MM.1S (cell line): ENCODE results near the gene AHSG.

Source experiments
- DNase-seq: peaks from one replicate; pipeline ENCODE4 v3.0.0-alpha.2; 2015
- H2AFZ ChIP-seq: fragments of 300-600 bp; sonication (generic); 2 replicates; pipeline ENCODE4 v1.6.0; 2016; ENCODE audit warnings: antibody characterized with exemption, low read length
- H3F3A ChIP-seq: fragments of 300-600 bp; sonication (generic); 2 replicates; pipeline ENCODE4 v1.6.1; 2016; ENCODE audit warnings: mild to moderate bottlenecking, antibody characterized with exemption, low read length, moderate library complexity, mixed read lengths; ENCODE audit not compliant: insufficient read depth
- H3K27ac ChIP-seq: fragments of 300-600 bp; sonication (generic); 2 replicates; pipeline ENCODE4 v1.5.1; 2016; ENCODE audit warnings: mild to moderate bottlenecking, low read length
- H3K27me3 ChIP-seq: fragments of 300-600 bp; sonication (generic); replicated peaks from 2 replicates; pipeline ENCODE4 v1.6.0; 2016; ENCODE audit warnings: low read length; ENCODE audit not compliant: insufficient read depth
- H3K36me3 ChIP-seq: fragments of 300-600 bp; sonication (generic); replicated peaks from 2 replicates; pipeline ENCODE4 v1.6.1; 2016; ENCODE audit warnings: mild to moderate bottlenecking, low read length, mixed read lengths; ENCODE audit not compliant: insufficient read depth
- H3K4me1 ChIP-seq: fragments of 300-600 bp; sonication (generic); 2 replicates; pipeline ENCODE4 v1.6.1; 2016; ENCODE audit warnings: low read length, mixed read lengths
- H3K4me2 ChIP-seq: fragments of 300-600 bp; sonication (generic); 2 replicates; pipeline ENCODE4 v1.6.0; 2016; ENCODE audit warnings: low read depth, low read length
- H3K4me3 ChIP-seq: fragments of 300-600 bp; sonication (generic); 2 replicates; pipeline ENCODE4 v1.5.1; 2016; ENCODE audit warnings: low read length, mixed read lengths
- H3K79me2 ChIP-seq: fragments of 300-600 bp; sonication (generic); 2 replicates; pipeline ENCODE4 v1.6.1; 2016; ENCODE audit warnings: mixed run types, low read length, mixed read lengths
- H3K9ac ChIP-seq: fragments of 300-600 bp; sonication (generic); 2 replicates; pipeline ENCODE4 v1.6.1; 2016; ENCODE audit warnings: low read length, mixed read lengths
- H3K9me2 ChIP-seq: fragments of 300-600 bp; sonication (generic); replicated peaks from 2 replicates; pipeline ENCODE4 v1.6.1; 2016; ENCODE audit warnings: mild to moderate bottlenecking, low read length, mixed read lengths; ENCODE audit not compliant: insufficient read depth
- H3K9me3 ChIP-seq: fragments of 300-600 bp; sonication (generic); replicated peaks from 2 replicates; pipeline ENCODE4 v1.6.1; 2016; ENCODE audit warnings: mild to moderate bottlenecking, low read length, mixed read lengths; ENCODE audit not compliant: insufficient read depth
- H4K20me1 ChIP-seq: fragments of 300-600 bp; sonication (generic); 2 replicates; pipeline ENCODE4 v1.6.1; 2016; ENCODE audit warnings: mild to moderate bottlenecking, low read length, moderate library complexity, mixed read lengths; ENCODE audit not compliant: insufficient read depth
- CTCF ChIP-seq: fragments of 300-600 bp; sonication (generic); IDR thresholded peaks from 2 replicates; pipeline ENCODE4 v1.5.1; 2016; ENCODE audit warnings: antibody characterized with exemption, low read length, mixed read lengths
- EZH2 ChIP-seq: fragments of 300-600 bp; sonication (generic); optimal IDR thresholded peaks from 2 replicates; pipeline ENCODE3; 2017; ENCODE audit warnings: low read depth, mild to moderate bottlenecking, antibody characterized with exemption, low read length, mixed read lengths
- EZH2phosphoT487 ChIP-seq: fragments of 300-600 bp; sonication (generic); IDR thresholded peaks from 2 replicates; pipeline ENCODE4 v1.6.1; 2018; ENCODE audit warnings: antibody characterized with exemption, low read length

Gene AHSG

GRCh38 chr3:186590580-186591295 lies 22.1 kb upstream of the AHSG start:
- no peak for DNase-seq
- no peak overlapping the region for H3K4me2 ChIP-seq

GRCh38 chr3:186592682-186593081 lies 20.2 kb upstream of the AHSG start:
- Histone ChIP-seq H3K9me2 (no peaks in the 10 kb centered on the region), H3K4me3 (no peak overlapping the region), H4K20me1 (no peaks in the 10 kb centered on the region), H2AFZ (no peak overlapping the region), H3K79me2 (no peaks in the 10 kb centered on the region), H3K4me2 (no peak overlapping the region), H3K9me3 (no peaks in the 10 kb centered on the region), H3K27me3 (no peaks in the 10 kb centered on the region), H3F3A (no peaks in the 10 kb centered on the region), H3K9ac (no peak overlapping the region), H3K36me3 (no peaks in the 10 kb centered on the region), H3K4me1 (no peaks in the 10 kb centered on the region), H3K27ac (no peak overlapping the region)
- DNase-seq, result no peak
- TF ChIP-seq EZH2phosphoT487 (no peak), CTCF (no peak), EZH2 (no peak)

More at GRCh38 chr3:186590580-186591295, 22.1 kb upstream of the AHSG start:
- TF ChIP-seq EZH2 (no peak), EZH2phosphoT487 (no peak), CTCF (no peak)
- no peaks in the 10 kb centered on the region for H3K4me1 ChIP-seq
- H3K27me3 ChIP-seq, result no peaks in the 10 kb centered on the region
- no peak overlapping the region for H2AFZ ChIP-seq
- H3K4me3 ChIP-seq, result no peak overlapping the region
- no peaks in the 10 kb centered on the region for H3K9me2 ChIP-seq
- H3K36me3 ChIP-seq, result no peaks in the 10 kb centered on the region
- no peak overlapping the region for H3K27ac ChIP-seq
- no peaks in the 10 kb centered on the region for H3F3A ChIP-seq
- H3K79me2 ChIP-seq, result no peaks in the 10 kb centered on the region
- no peak overlapping the region for H3K9ac ChIP-seq
- H3K9me3 ChIP-seq, result no peaks in the 10 kb centered on the region
- no peaks in the 10 kb centered on the region for H4K20me1 ChIP-seq

- no peak overlapping the region for H3K4me2 ChIP-seq
- DNase-seq, result no peak
- TF ChIP-seq EZH2 (no peak), EZH2phosphoT487 (no peak), CTCF (no peak)
- no peaks in the 10 kb centered on the region for H3K36me3 ChIP-seq
- no peaks in the 10 kb centered on the region for H3K9me2 ChIP-seq
- no peak overlapping the region for H3K9ac ChIP-seq
- H4K20me1 ChIP-seq, result no peaks in the 10 kb centered on the region
- no peaks in the 10 kb centered on the region for H3K4me1 ChIP-seq
- no peak overlapping the region for H3K4me3 ChIP-seq
- H3K9me3 ChIP-seq, result no peaks in the 10 kb centered on the region
- H2AFZ ChIP-seq, result no peak overlapping the region
- no peaks in the 10 kb centered on the region for H3F3A ChIP-seq
- no peaks in the 10 kb centered on the region for H3K27me3 ChIP-seq
- H3K79me2 ChIP-seq, result no peaks in the 10 kb centered on the region
- no peak overlapping the region for H3K27ac ChIP-seq
Observed at GRCh38 chr3:186593862-186594261, 19.0 kb upstream of the AHSG start.
